ENCODE data around the gene WRNIP1.

The WRNIP1 gene

GRCh38 chr6:2810092-2810671 lies 45.0 kb downstream of the WRNIP1 start:
- DNase-seq (ENCODE audit: low read depth): peak; percentile 38
- TF ChIP-seq CTCF (conservative IDR thresholded peaks at IDR 0.05; ENCODE audit: low read depth, low read length): no peak
- no peak overlapping the region for H3K4me3 ChIP-seq (ENCODE audit: low read depth, low read length)

- DNase-seq (ENCODE audit: low read depth): no peak
- no peak overlapping the region for H3K4me3 ChIP-seq (ENCODE audit: low read depth, low read length)
- no peak for TF ChIP-seq CTCF (conservative IDR thresholded peaks at IDR 0.05; ENCODE audit: low read depth, low read length)
Measured at GRCh38 chr6:2812695-2813094, 47.5 kb downstream of the WRNIP1 start.

GRCh38 chr6:2816158-2816557 lies 51.0 kb downstream of the WRNIP1 start:
- DNase-seq (ENCODE audit: low read depth): no peak
- TF ChIP-seq CTCF (conservative IDR thresholded peaks at IDR 0.05; ENCODE audit: low read depth, low read length): no peak
- no peak overlapping the region for H3K4me3 ChIP-seq (ENCODE audit: low read depth, low read length)

GRCh38 chr6:2817903-2818443 lies 52.8 kb downstream of the WRNIP1 start:
- no peak for TF ChIP-seq CTCF (conservative IDR thresholded peaks at IDR 0.05; ENCODE audit: low read depth, low read length)
- H3K4me3 ChIP-seq (ENCODE audit: low read depth, low read length): no peak overlapping the region
- DNase-seq (ENCODE audit: low read depth): peak; percentile 65

- TF ChIP-seq CTCF (conservative IDR thresholded peaks at IDR 0.05; ENCODE audit: low read depth, low read length): no peak
- peak; percentile 73 for DNase-seq (ENCODE audit: low read depth)
- no peak overlapping the region for H3K4me3 ChIP-seq (ENCODE audit: low read depth, low read length)
Measured at GRCh38 chr6:2818593-2818992, 53.4 kb downstream of the WRNIP1 start.

GRCh38 chr6:2819115-2819514 lies 53.9 kb downstream of the WRNIP1 start:
- no peak for TF ChIP-seq CTCF (conservative IDR thresholded peaks at IDR 0.05; ENCODE audit: low read depth, low read length)
- no peak overlapping the region for H3K4me3 ChIP-seq (ENCODE audit: low read depth, low read length)
- DNase-seq (ENCODE audit: low read depth): no peak

GRCh38 chr6:2819978-2820377 lies 54.8 kb downstream of the WRNIP1 start:
- no peak for TF ChIP-seq CTCF (conservative IDR thresholded peaks at IDR 0.05; ENCODE audit: low read depth, low read length)
- DNase-seq (ENCODE audit: low read depth): no peak
- H3K4me3 ChIP-seq (ENCODE audit: low read depth, low read length): no peak overlapping the region
